Endothelial cell of umbilical vein (primary cell): ENCODE measurements around the gene PDK2. TPM values are rescaled to one million over a fixed set of nuclear protein-coding genes. Genes with fewer than 3 reads are reported as not detected.

Experiments
- BruUV-seq: library from RNA; stranded (reverse); fragments of 400-500 nt; replicated peaks from 2 replicates; lab custom pipeline; 2021; lab: Mats Ljungman, UMichigan
- CTCF ChIA-PET: fragments of 300-600, 350-600 bp; sonication (Branson Sonifier 250); formaldehyde crosslinking; loops from one replicate; lab custom pipeline; 2021; ENCODE audit warnings: antibody characterized with exemption, inconsistent platforms; lab: Charles Lee
- POLR2A ChIA-PET: fragments of 300-600, 350-600 bp; sonication (Branson Sonifier 250); formaldehyde crosslinking; loops from one replicate; lab custom pipeline; 2021; ENCODE audit warnings: antibody characterized with exemption, inconsistent platforms; lab: Charles Lee
- DNase-seq: peaks from one replicate; pipeline ENCODE4 v3.0.0-alpha.2; 2011; ENCODE audit warnings: low read depth, low spot score
- FAIRE-seq: peaks from 2 replicates; lab custom pipeline; 2011; peaks lifted over from hg19 to GRCh38; lab: Jason Lieb, UNC
- H2AFZ ChIP-seq: 2 replicates; pipeline ENCODE4 v1.6.0; 2012; ENCODE audit warnings: low read depth, low read length, control low read depth, inconsistent platforms
- H3K27ac ChIP-seq: 2 replicates; pipeline ENCODE4 v1.5.1; 2011; ENCODE audit warnings: low read depth, mild to moderate bottlenecking, control low read depth, low read length, moderate library complexity; ENCODE audit not compliant: insufficient read depth
- H3K27me3 ChIP-seq, 2 experiments: 2 replicates each; pipeline versions ENCODE4 v1.6.0 to v1.6.1; 2011; ENCODE audit warnings: low read length in 2 of 2, mixed read lengths in 1 of 2; ENCODE audit not compliant: control insufficient read depth in 2 of 2, insufficient read depth in 2 of 2
- H3K36me3 ChIP-seq, 2 experiments: 2 replicates in 1 of 2; 3 replicates in 1 of 2; pipeline ENCODE4 v1.5.1; 2011; ENCODE audit warnings: low read length in 2 of 2, mild to moderate bottlenecking in 1 of 2, moderate library complexity in 1 of 2; ENCODE audit not compliant: control insufficient read depth in 2 of 2, insufficient read depth in 2 of 2; ENCODE audit errors: extremely low read depth in 1 of 2
- H3K4me1 ChIP-seq: 3 replicates; pipeline ENCODE4 v1.5.1; 2011; ENCODE audit warnings: mild to moderate bottlenecking, low read length; ENCODE audit not compliant: control insufficient read depth, insufficient read depth; ENCODE audit errors: extremely low read depth
- H3K4me2 ChIP-seq: 2 replicates; pipeline ENCODE4 v1.6.1; 2011; ENCODE audit warnings: low read length, control low read depth, mixed read lengths; ENCODE audit not compliant: insufficient read depth
- H3K4me3 ChIP-seq, 3 experiments: fragments of 200-600 bp in 1 of 3; sonication (generic), shearing (Covaris generic) in 1 of 3; replicated peaks in 1 of 3; 2 replicates each; pipeline ENCODE4 v1.5.1; 2011 to 2016; ENCODE audit warnings: control low read depth in 3 of 3, low read length in 3 of 3, mild to moderate bottlenecking in 2 of 3, inconsistent platforms in 1 of 3, low read depth in 1 of 3, moderate library complexity in 1 of 3; ENCODE audit not compliant: insufficient read depth in 1 of 3
- H3K79me2 ChIP-seq: 2 replicates; pipeline ENCODE4 v1.6.0; 2012; ENCODE audit warnings: low read length, inconsistent platforms; ENCODE audit not compliant: control insufficient read depth, insufficient read depth
- H3K9ac ChIP-seq: replicated peaks from 2 replicates; pipeline ENCODE3; 2011; ENCODE audit warnings: low read length, control low read depth; ENCODE audit not compliant: insufficient read depth; ENCODE audit errors: extremely low read depth
- H3K9me1 ChIP-seq: replicated peaks from 3 replicates; pipeline ENCODE4 v1.6.0; 2011; ENCODE audit warnings: mild to moderate bottlenecking, low read length; ENCODE audit not compliant: control insufficient read depth, insufficient read depth; ENCODE audit errors: extremely low read depth
- H3K9me3 ChIP-seq: replicated peaks from 2 replicates; pipeline ENCODE4 v1.5.1; 2012; ENCODE audit warnings: low read length, inconsistent platforms; ENCODE audit not compliant: control insufficient read depth, insufficient read depth
- H4K20me1 ChIP-seq: replicated peaks from 2 replicates; pipeline ENCODE3; 2011; ENCODE audit warnings: mild to moderate bottlenecking, low read length; ENCODE audit not compliant: control insufficient read depth, insufficient read depth; ENCODE audit errors: extremely low read depth
- EZH2 ChIP-seq: IDR thresholded peaks from 2 replicates; pipeline ENCODE4 v1.6.1; 2012; ENCODE audit warnings: borderline replicate concordance, low read depth, mild to moderate bottlenecking, moderate library complexity, low read length, inconsistent platforms; ENCODE audit not compliant: severe bottlenecking
- FOS ChIP-seq: IDR thresholded peaks from 2 replicates; pipeline ENCODE4 v1.6.1; 2011; ENCODE audit warnings: mild to moderate bottlenecking, low read length, moderate library complexity, borderline replicate concordance; ENCODE audit not compliant: insufficient read depth
- JUN ChIP-seq: IDR thresholded peaks from 2 replicates; pipeline ENCODE4 v1.6.1; 2011; ENCODE audit warnings: borderline replicate concordance, low read depth; ENCODE audit not compliant: insufficient read length, insufficient read depth
- MYC ChIP-seq: IDR thresholded peaks from one replicate; pipeline ENCODE4 v1.6.1; 2011; ENCODE audit warnings: mild to moderate bottlenecking, low read depth, low read length
- POLR2A ChIP-seq: IDR thresholded peaks from 2 replicates; pipeline ENCODE4 v1.6.1; 2012; ENCODE audit warnings: low read depth, mild to moderate bottlenecking, control low read depth, low read length
- POLR2AphosphoS5 ChIP-seq: IDR thresholded peaks from 2 replicates; pipeline ENCODE4 v1.6.1; 2012; ENCODE audit warnings: low read depth, mild to moderate bottlenecking, control low read depth, low read length, moderate library complexity; ENCODE audit not compliant: insufficient read depth
- dilution Hi-C: fragments of 300-500 bp; cut with MboI; formaldehyde crosslinking; loops from one replicate; pipeline ENCODE4 v1.15.0; 2019; ENCODE audit warnings: low sequenced_read_pairs; ENCODE audit not compliant: extremely low pct_ligation_motif_present
- intact Hi-C: fragments of 100-400 bp; cut with micrococcal nuclease; formaldehyde crosslinking; loops from one replicate; pipeline ENCODE4 v1.10.0; 2022
- polyA plus RNA-seq, 4 experiments: library from polyadenylated mRNA; depleted of rRNA in 3 of 4; stranded (reverse) in 3 of 4; unstranded in 1 of 4; fragments of >200 nt; gene quantifications; 2 replicates each; pipeline versions ENCODE4 v1.2.1 to v1.2.3, GENCODE V29; 2011 to 2012; ENCODE audit warnings: missing spikeins in 1 of 4
- total RNA-seq: library from RNA; stranded (reverse); gene quantifications from 2 replicates; pipeline ENCODE4 v1.2.3, GENCODE V29; 2021

PDK2 gene
- total and polyA plus RNA-seq, 2 donors (not counting 3 experiments of a cell fraction or from before 2014, with no cell fraction given), result 21.3 to 114 TPM

- TF ChIP-seq POLR2A (no peak), EZH2 (no peak)
- no TSS peak for BruUV-seq
- H3K27me3 ChIP-seq, result no peaks in the 10 kb centered on the region
- H3K9me1 ChIP-seq, result no peaks in the 10 kb centered on the region
- H3K9me3 ChIP-seq, result no peaks in the 10 kb centered on the region
- H3K4me2 ChIP-seq, result no peak overlapping the region
- H3K27ac ChIP-seq, result no peak overlapping the region
- peaks cover 63% of the 10 kb centered on the region for H3K4me1 ChIP-seq
- H3K79me2 ChIP-seq, result no peaks in the 10 kb centered on the region
- H2AFZ ChIP-seq, result no peak overlapping the region
- CTCF ChIA-PET, result no interaction called here
- dilution Hi-C loops, result no loop called here
- POLR2A ChIA-PET, result no interaction called here
- no peaks in the 10 kb centered on the region for H3K36me3 ChIP-seq
- FAIRE-seq (no peak), DNase-seq (no peak)
- no peak overlapping the region for H3K9ac ChIP-seq
- intact Hi-C loops, result no loop called here
- no peak overlapping the region for H3K4me3 ChIP-seq
- H4K20me1 ChIP-seq, result no peaks in the 10 kb centered on the region
Measured at GRCh38 chr17:50050431-50051032, 44.6 kb upstream of the PDK2 start.

- Histone ChIP-seq H3K9me1 (no peaks in the 10 kb centered on the region), H3K27ac (peak overlapping the region; percentile 26), H3K4me2 (peak overlapping the region; percentile 53), H4K20me1 (no peaks in the 10 kb centered on the region), H3K4me1 (peaks cover 63% of the 10 kb centered on the region), H2AFZ (no peak overlapping the region), H3K79me2 (no peaks in the 10 kb centered on the region), H3K4me3 (no peak overlapping the region), H3K9ac (no peak overlapping the region), H3K27me3 (no peaks in the 10 kb centered on the region), H3K36me3 (no peaks in the 10 kb centered on the region), H3K9me3 (no peaks in the 10 kb centered on the region)
- BruUV-seq, result no TSS peak
- DNase-seq (peak; percentile 55), FAIRE-seq (peak; percentile 86)
- intact Hi-C loops (no loop called here), dilution Hi-C loops (no loop called here)
- ChIA-PET CTCF (interaction anchor here (7.8 to 8.2 kb wide), 2 partner anchors 24 to 42 kb away, joined by 55 to 146 read pairs; partner anchors contain the start of gene PDK2), POLR2A (no interaction called here)
- TF ChIP-seq POLR2AphosphoS5 (peak; percentile 64), EZH2 (no peak), FOS (peak; percentile 96), MYC (peak; percentile 36), JUN (peak; percentile 64), POLR2A (no peak)
Measured at GRCh38 chr17:50051082-50051576, 44.0 kb upstream of the PDK2 start.
